GM23338 (cell line): ENCODE data around the gene WNT9A. TPM values are rescaled to one million over a fixed set of nuclear protein-coding genes. Genes with fewer than 3 reads are reported as not detected.

Experiments used
- ATAC-seq: fragments of 200-7000 bp; cut with Tn5 transposase; 3 replicates; pipeline ENCODE4 v1.9.1; 2020
- DNase-seq: peaks from one replicate; pipeline ENCODE4 v3.0.0-alpha.2; 2015; ENCODE audit warnings: low spot score
- H2AFZ ChIP-seq: fragments of 200-600 bp; sonication (generic); 2 replicates; pipeline ENCODE4 v1.8.0; 2016; ENCODE audit warnings: antibody characterized with exemption, mild to moderate bottlenecking, moderate library complexity
- H3F3A ChIP-seq: fragments of 200-600 bp; sonication (generic); replicated peaks from 2 replicates; pipeline ENCODE4 v1.8.0; 2017; ENCODE audit warnings: antibody characterized with exemption, mixed run types, low read depth
- H3K27ac ChIP-seq: fragments of 200-600 bp; sonication (generic); 2 replicates; pipeline ENCODE4 v1.6.1; 2016; ENCODE audit warnings: low read depth
- H3K27me3 ChIP-seq: fragments of 200-600 bp; sonication (generic); 2 replicates; pipeline ENCODE4 v1.8.0; 2016; ENCODE audit warnings: mild to moderate bottlenecking, mixed run types, moderate library complexity; ENCODE audit not compliant: insufficient read depth
- H3K36me3 ChIP-seq: fragments of 200-600 bp; sonication (generic); 2 replicates; pipeline ENCODE4 v1.8.0; 2016; ENCODE audit warnings: mild to moderate bottlenecking; ENCODE audit not compliant: insufficient read depth
- H3K4me1 ChIP-seq: fragments of 200-600 bp; sonication (generic); 2 replicates; pipeline ENCODE4 v1.8.0; 2016; ENCODE audit warnings: mild to moderate bottlenecking, moderate library complexity; ENCODE audit not compliant: insufficient read depth
- H3K4me2 ChIP-seq: fragments of 200-600 bp; sonication (generic); 2 replicates; pipeline ENCODE4 v1.7.1; 2017; ENCODE audit warnings: mixed run types
- H3K4me3 ChIP-seq: fragments of 200-600 bp; sonication (generic); 2 replicates; pipeline ENCODE4 v1.6.1; 2016; ENCODE audit warnings: mixed run types
- H3K79me2 ChIP-seq: fragments of 200-600 bp; sonication (generic); replicated peaks from 2 replicates; pipeline ENCODE4 v1.8.0; 2017; ENCODE audit warnings: mild to moderate bottlenecking; ENCODE audit not compliant: insufficient read depth
- H3K9me2 ChIP-seq: fragments of 200-600 bp; sonication (generic); 2 replicates; pipeline ENCODE4 v1.8.0; 2017; ENCODE audit not compliant: insufficient read depth
- H4K20me1 ChIP-seq: fragments of 200-600 bp; sonication (generic); replicated peaks from 2 replicates; pipeline ENCODE4 v1.8.0; 2017; ENCODE audit warnings: mild to moderate bottlenecking; ENCODE audit not compliant: insufficient read depth
- H3K27ac Mint-ChIP-seq: 2 replicates; pipeline ENCODE4 v1.8.0; 2020; ENCODE audit warnings: inconsistent platforms, mild to moderate bottlenecking, moderate library complexity, mixed read lengths
- H3K27me3 Mint-ChIP-seq: 3 replicates; pipeline ENCODE4 v1.8.0; 2022; ENCODE audit warnings: low read depth, mild to moderate bottlenecking, moderate library complexity, mixed read lengths, inconsistent platforms; ENCODE audit not compliant: insufficient read depth, poor library complexity
- H3K36me3 Mint-ChIP-seq: 3 replicates; pipeline ENCODE4 v1.8.0; 2021; ENCODE audit warnings: low read depth, mild to moderate bottlenecking, inconsistent platforms, moderate library complexity, mixed read lengths
- H3K4me1 Mint-ChIP-seq: 3 replicates; pipeline ENCODE4 v1.8.0; 2020; ENCODE audit warnings: mild to moderate bottlenecking, inconsistent platforms, mixed read lengths
- H3K4me3 Mint-ChIP-seq: 3 replicates; pipeline ENCODE4 v1.8.0; 2021; ENCODE audit warnings: moderate library complexity, mild to moderate bottlenecking, inconsistent platforms, mixed read lengths
- H3K9me3 Mint-ChIP-seq: 3 replicates; pipeline ENCODE4 v1.8.0; 2020; ENCODE audit warnings: moderate library complexity, mild to moderate bottlenecking, inconsistent platforms, mixed read lengths
- CREB1 ChIP-seq: fragments of 250-450 bp; sonication (Bioruptor Pico); IDR thresholded peaks from 2 replicates; pipeline ENCODE4 v1.5.0; 2020; ENCODE audit warnings: low read depth, mild to moderate bottlenecking, moderate library complexity
- CTCF ChIP-seq, 2 experiments: fragments of 200-600 bp in 1 of 2; sonication (generic) in 1 of 2; conservative IDR thresholded peaks; 2 replicates each; pipeline versions ENCODE4 v1.5.1 to v1.6.1; 2016 to 2017; ENCODE audit warnings: antibody characterized with exemption in 2 of 2, low read depth in 2 of 2, mild to moderate bottlenecking in 2 of 2, moderate library complexity in 1 of 2
- ETS1 ChIP-seq: IDR thresholded peaks from 2 replicates; pipeline ENCODE4 v1.6.1; 2016; ENCODE audit warnings: antibody characterized with exemption
- EZH2 ChIP-seq: fragments of 200-600 bp; sonication (generic); IDR thresholded peaks from one replicate; pipeline ENCODE4 v1.8.0; 2017; ENCODE audit warnings: antibody characterized with exemption, mild to moderate bottlenecking, low read depth; ENCODE audit not compliant: unreplicated experiment
- EZH2phosphoT487 ChIP-seq: fragments of 200-600 bp; sonication (generic); IDR thresholded peaks from one replicate; pipeline ENCODE4 v1.8.1; 2018; ENCODE audit warnings: antibody characterized with exemption; ENCODE audit not compliant: unreplicated experiment
- JUNB ChIP-seq: IDR thresholded peaks from one replicate; pipeline ENCODE4 v1.6.1; 2016; ENCODE audit warnings: antibody characterized with exemption; ENCODE audit not compliant: unreplicated experiment
- NANOG ChIP-seq: IDR thresholded peaks from 2 replicates; pipeline ENCODE4 v1.6.1; 2016; ENCODE audit warnings: antibody characterized with exemption, borderline replicate concordance
- POLR2AphosphoS5 ChIP-seq: IDR thresholded peaks from 2 replicates; pipeline ENCODE4 v1.6.1; 2016; ENCODE audit warnings: antibody characterized with exemption, low read depth
- REST ChIP-seq: IDR thresholded peaks from one replicate; pipeline ENCODE4 v1.6.1; 2018; ENCODE audit warnings: antibody characterized with exemption; ENCODE audit not compliant: unreplicated experiment
- ZNF114 ChIP-seq: fragments of 250-450 bp; sonication (Bioruptor Pico); IDR thresholded peaks from 2 replicates; pipeline ENCODE4 v1.5.0; 2020; ENCODE audit warnings: mild to moderate bottlenecking, moderate library complexity
- ZNF331 ChIP-seq: fragments of 250-450 bp; sonication (Bioruptor Pico); IDR thresholded peaks from 2 replicates; pipeline ENCODE4 v1.5.0; 2020; ENCODE audit warnings: low read depth, mild to moderate bottlenecking, moderate library complexity
- ZNF462 ChIP-seq: fragments of 250-450 bp; sonication (Bioruptor Pico); IDR thresholded peaks from 2 replicates; pipeline ENCODE4 v1.5.0; 2020; ENCODE audit warnings: mild to moderate bottlenecking, moderate library complexity
- polyA plus RNA-seq: library from polyadenylated mRNA; unstranded; fragments of >200 nt; fragmentation: Nextera tagmentation; extraction: Ambion mirVana; gene quantifications from 2 replicates; pipeline ENCODE4 v1.2.1, GENCODE V29; 2016
- total RNA-seq: library from RNA; depleted of rRNA; stranded (reverse); fragments of >200 nt; shearing (Covaris generic); gene quantifications from 2 replicates; pipeline ENCODE4 v1.2.3, GENCODE V29; 2014

WNT9A gene
- total and polyA plus RNA-seq, 2 experiments from 2014 or later, result 0.06 to 2.0 TPM

GRCh38 chr1:227894831-227895451 is 52.8 kb downstream of the WNT9A start:
- TF ChIP-seq CTCF (conservative IDR thresholded peaks at IDR 0.05; ENCODE audit: low read depth in 2 of 2) (no peak), REST (no peak), NANOG (no peak), POLR2AphosphoS5 (no peak), ZNF462 (CRISPR knock-in tag) (no peak), EZH2 (no peak), ETS1 (no peak), CREB1 (no peak), ZNF331 (no peak), EZH2phosphoT487 (no peak), ZNF114 (CRISPR knock-in tag) (no peak), JUNB (no peak)
- ATAC-seq, result no peak
- Mint-ChIP-seq H3K36me3 (no peaks in the 10 kb centered on the region; the same call in 2 of the 3 replicates), H3K4me3 (no peak overlapping the region), H3K27me3 (peaks cover 15% of the 10 kb centered on the region), H3K27ac (no peak overlapping the region), H3K4me1 (peaks cover 11% of the 10 kb centered on the region), H3K9me3 (no peaks in the 10 kb centered on the region)
- H2AFZ ChIP-seq, result no peak overlapping the region
- DNase-seq, result no peak
- H3F3A ChIP-seq, result no peaks in the 10 kb centered on the region
- no peaks in the 10 kb centered on the region for H3K36me3 ChIP-seq
- no peak overlapping the region for H3K4me3 ChIP-seq
- no peaks in the 10 kb centered on the region for H3K79me2 ChIP-seq
- no peak overlapping the region for H3K27ac ChIP-seq
- H4K20me1 ChIP-seq, result no peaks in the 10 kb centered on the region
- no peaks in the 10 kb centered on the region for H3K9me2 ChIP-seq
- H3K4me2 ChIP-seq, result no peak overlapping the region
- no peaks in the 10 kb centered on the region for H3K27me3 ChIP-seq
- 0 out of 2 replicates have a peak, but pooled peaks cover 3% of the 10 kb centered on the region for H3K4me1 ChIP-seq
